Loucy (cell line): ENCODE results near the gene CD44.

Experiments
- CTCF ChIP-seq: fragments of 200-600 bp; sonication (generic); conservative IDR thresholded peaks from 2 replicates; pipeline ENCODE4 v1.5.1; 2014; ENCODE audit warnings: mild to moderate bottlenecking, antibody characterized with exemption, low read length
- EZH2phosphoT487 ChIP-seq: fragments of 200-600 bp; IDR thresholded peaks from 2 replicates; pipeline ENCODE4 v1.6.1; 2018; ENCODE audit warnings: antibody characterized with exemption, mild to moderate bottlenecking, moderate library complexity, borderline replicate concordance

- TF ChIP-seq CTCF: no peak
- TF ChIP-seq EZH2phosphoT487: no peak
Measured at GRCh38 chr11:35151683-35152280, 12.8 kb downstream of the CD44 start.
